B cell (primary cell): ENCODE results near the gene AOPEP. TPM values are rescaled to one million over a fixed set of nuclear protein-coding genes. Genes with fewer than 3 reads are reported as not detected.

ENCODE experiments used
- ATAC-seq: fragments of 200-7000 bp; cut with Tn5 transposase; one replicate; pipeline ENCODE4 v1.10.0; 2021; ENCODE audit warnings: low read depth, mild to moderate bottlenecking, moderate number of reproducible peaks, moderate library complexity
- CTCF ChIA-PET: fragments of 350-600 bp; sonication (Branson Sonifier 250); formaldehyde crosslinking; loops from one replicate; lab custom pipeline; 2021; ENCODE audit warnings: antibody characterized with exemption, inconsistent platforms; lab: Charles Lee
- POLR2A ChIA-PET: fragments of 350-600 bp; sonication (Branson Sonifier 250); formaldehyde crosslinking; loops from one replicate; lab custom pipeline; 2021; ENCODE audit warnings: antibody characterized with exemption; lab: Charles Lee
- DNase-seq: peaks from one replicate; pipeline ENCODE4 v3.0.0; 2013
- H2AFZ ChIP-seq: 2 replicates; pipeline ENCODE4 v1.6.1; 2012; ENCODE audit warnings: mild to moderate bottlenecking, low read depth, low read length; ENCODE audit not compliant: insufficient read depth, poor library complexity, severe bottlenecking
- H3K27ac ChIP-seq, 2 donors: 1 replicate in 1 of 2; 2 replicates in 1 of 2; pipeline ENCODE4 v1.5.1; 2012 to 2013; ENCODE audit warnings: low read length in 2 of 2, mild to moderate bottlenecking in 2 of 2, moderate library complexity in 1 of 2
- H3K27me3 ChIP-seq, 4 experiments: fragments of 200-600 bp in 1 of 4; sonication (generic) in 1 of 4; replicated peaks in 1 of 4; 1 replicate in 2 of 4; 2 replicates in 2 of 4; pipeline versions ENCODE4 v1.6.1 to v1.7.0; 2013 to 2016; ENCODE audit warnings: low read length in 3 of 4, mild to moderate bottlenecking in 2 of 4, mixed read lengths in 1 of 4, moderate library complexity in 1 of 4; ENCODE audit not compliant: insufficient read depth in 4 of 4, control insufficient read depth in 3 of 4; ENCODE audit errors: control extremely low read depth in 1 of 4
- H3K36me3 ChIP-seq, 2 experiments: replicated peaks in 1 of 2; 1 replicate in 1 of 2; 2 replicates in 1 of 2; pipeline versions ENCODE4 v1.6.1 to v1.7.1; 2013; ENCODE audit warnings: low read length in 1 of 2; ENCODE audit not compliant: insufficient read depth in 2 of 2, control insufficient read depth in 1 of 2; ENCODE audit errors: control extremely low read depth in 1 of 2, extremely low read depth in 1 of 2
- H3K4me1 ChIP-seq, 2 donors: fragments of 200-600 bp in 1 of 2; sonication (generic) in 1 of 2; 1 replicate in 1 of 2; 2 replicates in 1 of 2; pipeline versions ENCODE4 v1.5.1 to v1.6.1; 2013 to 2017; ENCODE audit warnings: low read length in 2 of 2; ENCODE audit not compliant: control insufficient read depth in 2 of 2, insufficient read depth in 2 of 2
- H3K4me2 ChIP-seq: replicated peaks from 2 replicates; pipeline ENCODE3; 2012; ENCODE audit warnings: mild to moderate bottlenecking, low read depth, low read length; ENCODE audit not compliant: poor library complexity, severe bottlenecking
- H3K4me3 ChIP-seq, 5 experiments: fragments of 200-600 bp in 1 of 5; sonication (generic) in 1 of 5; 1 replicate in 3 of 5; 2 replicates in 2 of 5; pipeline versions ENCODE4 v1.5.1 to v1.7.0; 2011 to 2016; ENCODE audit warnings: low read length in 4 of 5, mild to moderate bottlenecking in 4 of 5, low read depth in 2 of 5, control low read depth in 1 of 5, moderate library complexity in 1 of 5; ENCODE audit not compliant: insufficient read depth in 1 of 5; ENCODE audit errors: control extremely low read depth in 1 of 5, extremely low read depth in 1 of 5
- H3K79me2 ChIP-seq: fragments of 200-600 bp; sonication (generic); one replicate; pipeline ENCODE4 v1.6.0; 2016; ENCODE audit warnings: low read length; ENCODE audit not compliant: control insufficient read depth, insufficient read depth
- H3K9ac ChIP-seq: fragments of 200-600 bp; sonication (generic); 2 replicates; pipeline ENCODE4 v1.6.1; 2017; ENCODE audit warnings: mild to moderate bottlenecking, low read length, moderate library complexity
- H3K9me3 ChIP-seq, 3 donors: one replicate each; pipeline versions ENCODE4 v1.6.1 to v1.7.1; 2013; ENCODE audit warnings: low read length in 2 of 3; ENCODE audit not compliant: control insufficient read depth in 2 of 3, insufficient read depth in 1 of 3; ENCODE audit errors: control extremely low read depth in 1 of 3
- H4K20me1 ChIP-seq: 2 replicates; pipeline ENCODE4 v1.6.0; 2012; ENCODE audit warnings: mild to moderate bottlenecking, low read length; ENCODE audit not compliant: insufficient read depth, control insufficient read depth, poor library complexity, severe bottlenecking
- H3K27ac Mint-ChIP-seq: one replicate; pipeline ENCODE4 v1.8.0; 2021; ENCODE audit warnings: mixed read lengths
- H3K27me3 Mint-ChIP-seq: one replicate; pipeline ENCODE4 v1.8.0; 2021; ENCODE audit warnings: mixed read lengths
- H3K4me1 Mint-ChIP-seq: one replicate; pipeline ENCODE4 v1.8.0; 2021; ENCODE audit warnings: mixed read lengths
- H3K4me3 Mint-ChIP-seq: one replicate; pipeline ENCODE4 v1.8.0; 2021; ENCODE audit warnings: mixed read lengths
- H3K9me3 Mint-ChIP-seq: one replicate; pipeline ENCODE4 v1.8.0; 2022; ENCODE audit warnings: mixed read lengths; ENCODE audit not compliant: insufficient read depth
- CTCF ChIP-seq: fragments of 200-600 bp; IDR thresholded peaks from one replicate; pipeline ENCODE4 v1.8.0; 2022; ENCODE audit warnings: antibody characterized with exemption, mild to moderate bottlenecking
- EZH2 ChIP-seq: IDR thresholded peaks from 2 replicates; pipeline ENCODE4 v1.6.1; 2012; ENCODE audit warnings: borderline replicate concordance, low read depth, mild to moderate bottlenecking, moderate library complexity, low read length; ENCODE audit not compliant: insufficient read depth, poor library complexity, severe bottlenecking
- WGBS: methylation state at CpG from one replicate; pipeline ENCODE4 v1.1.5; 2013; ENCODE audit warnings: missing lambda C conversion rate; ENCODE audit not compliant: insufficient coverage; 5-methylcytosine and 5-hydroxymethylcytosine counted together
- intact Hi-C: fragments of 100-400 bp; cut with micrococcal nuclease; formaldehyde crosslinking; loops from one replicate; pipeline ENCODE4 v1.10.0; 2022
- polyA plus RNA-seq: library from polyadenylated mRNA; depleted of rRNA; stranded (reverse); fragments of >200 nt; gene quantifications from 2 replicates; pipeline ENCODE4 v1.2.3, GENCODE V29; 2012
- total RNA-seq, 2 donors: library from RNA; stranded (reverse); fragments of 120-200 nt in 1 of 2; gene quantifications; 1 replicate in 1 of 2; 2 replicates in 1 of 2; pipeline versions ENCODE4 v1.2.3 to v1.2.4, GENCODE V29; 2013 to 2022

The AOPEP gene
- total and polyA plus RNA-seq, 2 donors (not counting 1 experiment from before 2014, with no cell fraction given) = 5.1 to 35.8 TPM

GRCh38 chr9:94853887-94854286 lies 127.4 kb downstream of the AOPEP start:
- 100% methylated on average over 3 of the region's 3 CpGs for WGBS
- Histone ChIP-seq H3K9me3 (peaks cover 0 to 6% (median 4%) of the 10 kb centered on the region in 3 donors), H3K4me2 (no peak overlapping the region), H3K36me3 (no peaks in the 10 kb centered on the region), H2AFZ (no peak overlapping the region), H3K27ac (no peak overlapping the region), H4K20me1 (no peaks in the 10 kb centered on the region), H3K79me2 (no peaks in the 10 kb centered on the region), H3K27me3 (no peaks in the 10 kb centered on the region), H3K4me3 (no peak overlapping the region), H3K4me1 (no peaks in the 10 kb centered on the region), H3K9ac (no peak overlapping the region)
- ChIA-PET CTCF (interaction anchor here (0.8 kb wide), 1 partner anchor 1107 kb away, joined by 4 read pairs; no protein-coding TSS in a partner anchor), POLR2A (interaction anchor here (1.0 kb wide), 1 partner anchor 193 kb away, joined by 3 read pairs; no protein-coding TSS in a partner anchor)
- intact Hi-C loops = no loop called here
- ATAC-seq (no peak), DNase-seq (no peak)
- H3K4me3 Mint-ChIP-seq = no peak overlapping the region
- no peak overlapping the region for H3K27ac Mint-ChIP-seq
- H3K9me3 Mint-ChIP-seq = no peaks in the 10 kb centered on the region
- no peaks in the 10 kb centered on the region for H3K27me3 Mint-ChIP-seq
- H3K4me1 Mint-ChIP-seq = peaks cover 1% of the 10 kb centered on the region
- TF ChIP-seq EZH2 (no peak), CTCF (no peak)

- no peak for ATAC-seq
- no peak overlapping the region for H3K9ac ChIP-seq
Observed at GRCh38 chr9:94855903-94856302, 129.4 kb downstream of the AOPEP start.

More at GRCh38 chr9:94855903-94856302, 129.4 kb downstream of the AOPEP start:
- Mint-ChIP-seq H3K27ac (no peak overlapping the region), H3K4me3 (no peak overlapping the region), H3K9me3 (no peaks in the 10 kb centered on the region), H3K4me1 (peaks cover 21% of the 10 kb centered on the region), H3K27me3 (no peaks in the 10 kb centered on the region)
- no peak for TF ChIP-seq EZH2
- TF ChIP-seq CTCF = no peak
- no peak overlapping the region for H3K4me2 ChIP-seq
- no peaks in the 10 kb centered on the region for H3K27me3 ChIP-seq
- POLR2A ChIA-PET = no interaction called here
- WGBS = 96% methylated on average over 5 of the region's 5 CpGs
- H3K27ac ChIP-seq = no peak overlapping the region
- DNase-seq = no peak
- peaks cover 3% of the 10 kb centered on the region for H3K79me2 ChIP-seq
- intact Hi-C loops = no loop called here
- H2AFZ ChIP-seq = no peak overlapping the region
- no peaks in the 10 kb centered on the region for H3K36me3 ChIP-seq
- peaks cover 12% of the 10 kb centered on the region in 2 donors for H3K4me1 ChIP-seq
- H3K4me3 ChIP-seq = no peak overlapping the region
- CTCF ChIA-PET = interaction anchor here (0.6 to 2.7 kb wide), 2 partner anchors 174 to 293 kb away, joined by 3 to 8 read pairs; no protein-coding TSS in a partner anchor
- H4K20me1 ChIP-seq = no peaks in the 10 kb centered on the region
- H3K9me3 ChIP-seq = peaks cover 0 to 6% (median 4%) of the 10 kb centered on the region in 3 donors
